ENCODE results near the gene CST2. TPM values are rescaled to one million over a fixed set of nuclear protein-coding genes. Genes with fewer than 3 reads are reported as not detected.

Gene CST2
- total and polyA plus RNA-seq, 4 donors = not detected

DNA sequence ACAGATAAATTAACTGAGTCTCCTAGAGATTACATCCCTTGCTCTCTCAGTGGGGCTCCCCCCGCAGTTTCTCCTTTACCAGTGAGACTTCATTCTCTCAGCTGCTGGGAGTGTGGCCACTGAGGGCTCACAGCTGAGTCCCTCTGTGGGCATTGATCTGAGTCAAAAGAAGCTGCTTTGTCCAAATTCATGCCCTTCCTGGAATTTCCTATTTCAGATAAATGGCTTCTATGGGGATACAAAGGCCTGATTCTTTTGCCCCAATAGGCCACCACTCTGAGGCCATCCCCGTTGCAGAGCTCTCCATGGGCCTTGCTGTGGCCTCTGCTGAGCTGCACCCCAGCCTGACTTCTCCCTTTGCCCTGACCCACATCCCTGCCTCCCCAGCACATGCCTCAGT lies 43.0 kb upstream of the CST2 start:
- H3K27ac ChIP-seq (ENCODE audit: low read depth in 1 of 2, low read length in 2 of 2) = no peak overlapping the region
- TF ChIP-seq FOXA2 (IDR thresholded peaks at IDR 0.05) (no peak), REST (IDR thresholded peaks at IDR 0.05) (no peak), JUND (IDR thresholded peaks at IDR 0.05) (no peak), RXRA (IDR thresholded peaks at IDR 0.05) (no peak), SP1 (IDR thresholded peaks at IDR 0.05) (no peak), GABPA (IDR thresholded peaks at IDR 0.05 in 1 of 2, conservative IDR thresholded peaks at IDR 0.05 in 1 of 2) (no peak), FOXA1 (IDR thresholded peaks at IDR 0.05) (no peak)
- TF ChIP-seq, protein P1, sequence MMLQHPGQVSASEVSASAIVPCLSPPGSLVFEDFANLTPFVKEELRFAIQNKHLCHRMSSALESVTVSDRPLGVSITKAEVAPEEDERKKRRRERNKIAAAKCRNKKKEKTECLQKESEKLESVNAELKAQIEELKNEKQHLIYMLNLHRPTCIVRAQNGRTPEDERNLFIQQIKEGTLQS (IDR thresholded peaks at IDR 0.05) = no peak
- no peaks in the 10 kb centered on the region for H3K4me1 ChIP-seq (ENCODE audit: control insufficient read depth in 4 of 4, insufficient read depth in 4 of 4, low read length in 3 of 4)
- no peak overlapping the region for H3K9ac ChIP-seq (ENCODE audit: low read depth in 1 of 2, low read length in 2 of 2)
- H3K9me3 ChIP-seq (ENCODE audit: control insufficient read depth in 4 of 4, low read length in 3 of 4) = no peaks in the 10 kb centered on the region
- H3K27me3 ChIP-seq (ENCODE audit: control insufficient read depth in 4 of 4, insufficient read depth in 4 of 4, low read length in 3 of 4) = peaks cover 0 to 7% (median 3%) of the 10 kb centered on the region in 4 donors
- no peak for DNase-seq (ENCODE audit: low spot score)
- H3K36me3 ChIP-seq (ENCODE audit: control insufficient read depth in 4 of 4, insufficient read depth in 3 of 4, low read depth in 1 of 4, low read length in 3 of 4) = no peaks in the 10 kb centered on the region
- WGBS = 69% methylated on average over 2 of the region's 2 CpGs
- H3K4me3 ChIP-seq (ENCODE audit: low read depth in 1 of 3, low read length in 3 of 3) = no peak overlapping the region

DNA sequence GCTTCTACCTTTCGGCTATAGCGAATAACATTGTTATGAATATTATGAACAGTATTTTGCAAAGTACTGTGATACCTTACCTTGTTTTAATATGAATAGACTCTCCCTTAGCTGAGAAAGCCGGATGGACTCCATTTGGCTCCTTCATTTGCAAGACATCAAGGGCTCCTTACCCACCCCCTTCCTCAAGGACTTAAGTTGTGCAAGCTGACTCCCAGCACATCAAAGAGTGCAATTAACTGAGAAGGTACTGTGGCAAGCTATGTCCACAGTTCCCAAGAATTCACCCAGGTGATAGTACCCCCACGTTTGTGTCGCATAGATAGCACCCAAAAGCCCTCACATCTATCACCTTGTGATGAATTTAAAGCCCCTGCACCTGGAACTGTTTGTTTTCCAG lies 41.8 kb upstream of the CST2 start:
- peaks cover 0 to 7% (median 3%) of the 10 kb centered on the region in 4 donors for H3K27me3 ChIP-seq (ENCODE audit: control insufficient read depth in 4 of 4, insufficient read depth in 4 of 4, low read length in 3 of 4)
- no peak for DNase-seq (ENCODE audit: low spot score)
- TF ChIP-seq, protein P1 (IDR thresholded peaks at IDR 0.05) = no peak
- no peak for TF ChIP-seq HNF4A (conservative IDR thresholded peaks at IDR 0.05)
- no peak for TF ChIP-seq FOXA2 (IDR thresholded peaks at IDR 0.05)
- TF ChIP-seq FOXA1 (IDR thresholded peaks at IDR 0.05) = no peak
- no peak for TF ChIP-seq YY1 (IDR thresholded peaks at IDR 0.05)
- TF ChIP-seq, protein P2, sequence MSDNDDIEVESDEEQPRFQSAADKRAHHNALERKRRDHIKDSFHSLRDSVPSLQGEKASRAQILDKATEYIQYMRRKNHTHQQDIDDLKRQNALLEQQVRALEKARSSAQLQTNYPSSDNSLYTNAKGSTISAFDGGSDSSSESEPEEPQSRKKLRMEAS (IDR thresholded peaks at IDR 0.05) = no peak
- no peak for TF ChIP-seq GABPA (IDR thresholded peaks at IDR 0.05 in 1 of 2, conservative IDR thresholded peaks at IDR 0.05 in 1 of 2)
- no peak for TF ChIP-seq CTCF (IDR thresholded peaks at IDR 0.05; ENCODE audit: low read depth, low read length, missing input control)
- TF ChIP-seq SP1 (IDR thresholded peaks at IDR 0.05) = no peak
- no peak for TF ChIP-seq EGR1 (IDR thresholded peaks at IDR 0.05; ENCODE audit: low read depth in 2 of 2)
- TF ChIP-seq TAF1 (conservative IDR thresholded peaks at IDR 0.05) = no peak
- no peak for TF ChIP-seq RXRA (IDR thresholded peaks at IDR 0.05)
- H3K36me3 ChIP-seq (ENCODE audit: control insufficient read depth in 4 of 4, insufficient read depth in 3 of 4, low read depth in 1 of 4, low read length in 3 of 4) = no peaks in the 10 kb centered on the region
- no peak overlapping the region for H3K9ac ChIP-seq (ENCODE audit: low read depth in 1 of 2, low read length in 2 of 2)
- H3K27ac ChIP-seq (ENCODE audit: low read depth in 1 of 2, low read length in 2 of 2) = no peak overlapping the region
- no peaks in the 10 kb centered on the region for H3K9me3 ChIP-seq (ENCODE audit: control insufficient read depth in 4 of 4, low read length in 3 of 4)
- WGBS = 36% methylated on average over 5 of the region's 5 CpGs
- no peaks in the 10 kb centered on the region for H3K4me1 ChIP-seq (ENCODE audit: control insufficient read depth in 4 of 4, insufficient read depth in 4 of 4, low read length in 3 of 4)
- no peak overlapping the region for H3K4me3 ChIP-seq (ENCODE audit: low read depth in 1 of 3, low read length in 3 of 3)
